ENCODE measurements around the gene RNF112. TPM values are rescaled to one million over a fixed set of nuclear protein-coding genes. Genes with fewer than 3 reads are reported as not detected.

Gene RNF112
- total and polyA plus RNA-seq, 2 of the 8 experiments (the other 6 are each of a cell fraction or from before 2014, with no cell fraction given): 1.1 to 2.2 TPM

- no peak for TF ChIP-seq RBBP5 (IDR thresholded peaks at IDR 0.05; ENCODE audit: borderline replicate concordance, low read depth, low read length)
Measured at GRCh38 chr17:19397556-19398041, 13.4 kb upstream of the RNF112 start (continued).

Measured in H1 (cell line).